Hepatocyte (in vitro differentiated cells): Measurements from ENCODE around the gene CCDC138. TPM values are rescaled to one million over a fixed set of nuclear protein-coding genes. Genes with fewer than 3 reads are reported as not detected.

Source experiments
- DNase-seq: peaks from one replicate; pipeline ENCODE4 v3.0.0-alpha.2; 2016; ENCODE audit warnings: low spot score
- H2AFZ ChIP-seq: fragments of 200-600 bp; sonication (generic); 2 replicates; pipeline ENCODE4 v1.6.0; 2016; ENCODE audit warnings: antibody characterized with exemption, mild to moderate bottlenecking
- H3K27ac ChIP-seq: fragments of 200-600 bp; sonication (generic); 2 replicates; pipeline ENCODE4 v1.5.1; 2016; ENCODE audit warnings: mild to moderate bottlenecking
- H3K27me3 ChIP-seq: fragments of 200-600 bp; sonication (generic); 2 replicates; pipeline ENCODE4 v1.6.1; 2016
- H3K36me3 ChIP-seq: fragments of 200-600 bp; sonication (generic); replicated peaks from 2 replicates; pipeline ENCODE4 v1.5.1; 2016; ENCODE audit warnings: low read depth; ENCODE audit not compliant: insufficient read depth
- H3K4me1 ChIP-seq: fragments of 200-600 bp; sonication (generic); 2 replicates; pipeline ENCODE4 v1.5.1; 2016; ENCODE audit warnings: mild to moderate bottlenecking, moderate library complexity; ENCODE audit not compliant: insufficient read depth
- H3K4me2 ChIP-seq: fragments of 200-600 bp; sonication (generic); 2 replicates; pipeline ENCODE4 v1.6.0; 2016
- H3K4me3 ChIP-seq: fragments of 200-600 bp; sonication (generic); 2 replicates; pipeline ENCODE4 v1.5.1; 2016; ENCODE audit warnings: mild to moderate bottlenecking
- H3K79me2 ChIP-seq: fragments of 200-600 bp; sonication (generic); 2 replicates; pipeline ENCODE4 v1.6.0; 2017; ENCODE audit warnings: mild to moderate bottlenecking
- H3K9me2 ChIP-seq: fragments of 200-600 bp; sonication (generic); replicated peaks from 2 replicates; pipeline ENCODE4 v1.6.0; 2017; ENCODE audit warnings: mild to moderate bottlenecking; ENCODE audit not compliant: insufficient read depth
- H3K9me3 ChIP-seq: fragments of 200-600 bp; sonication (generic); 2 replicates; pipeline ENCODE4 v1.5.1; 2016; ENCODE audit warnings: low read depth, mild to moderate bottlenecking
- H4K20me1 ChIP-seq: fragments of 200-600 bp; sonication (generic); 2 replicates; pipeline ENCODE4 v1.6.0; 2016; ENCODE audit warnings: mild to moderate bottlenecking; ENCODE audit not compliant: insufficient read depth, poor library complexity, severe bottlenecking
- CTCF ChIP-seq: fragments of 200-600 bp; sonication (generic); IDR thresholded peaks from 2 replicates; pipeline ENCODE4 v1.5.1; 2016; ENCODE audit warnings: antibody characterized with exemption, mild to moderate bottlenecking; ENCODE audit not compliant: poor library complexity
- EZH2 ChIP-seq: fragments of 200-600 bp; sonication (generic); IDR thresholded peaks from 2 replicates; pipeline ENCODE4 v1.6.1; 2016; ENCODE audit warnings: antibody characterized with exemption, mild to moderate bottlenecking, borderline replicate concordance
- EZH2phosphoT487 ChIP-seq: fragments of 200-600 bp; sonication (generic); IDR thresholded peaks from one replicate; pipeline ENCODE4 v1.6.1; 2018; ENCODE audit warnings: antibody characterized with exemption, mild to moderate bottlenecking, low read depth, moderate library complexity; ENCODE audit not compliant: unreplicated experiment, severe bottlenecking
- WGBS: methylation state at CpG from one replicate; pipeline ENCODE4 v1.1.6; 2016; ENCODE audit warnings: low lambda C conversion rate; ENCODE audit errors: missing lambda C conversion rate; 5-methylcytosine and 5-hydroxymethylcytosine counted together
- polyA plus RNA-seq: library from polyadenylated mRNA; unstranded; fragments of >200 nt; fragmentation: Nextera tagmentation; extraction: Ambion mirVana; gene quantifications from 2 replicates; pipeline ENCODE4 v1.2.1, GENCODE V29; 2016
- total RNA-seq: library from RNA; depleted of rRNA; stranded (reverse); fragments of >200 nt; gene quantifications from 2 replicates; pipeline ENCODE4 v1.2.3, GENCODE V29; 2014

The CCDC138 gene
- total and polyA plus RNA-seq, 2 experiments from 2014 or later = 2.7 to 6.6 TPM

- no peaks in the 10 kb centered on the region for H3K27me3 ChIP-seq
- no peaks in the 10 kb centered on the region for H3K9me3 ChIP-seq
- H3K9me2 ChIP-seq = no peaks in the 10 kb centered on the region
- H4K20me1 ChIP-seq = no peaks in the 10 kb centered on the region
- H3K27ac ChIP-seq = no peak overlapping the region
- H3K79me2 ChIP-seq = no peaks in the 10 kb centered on the region
- H3K4me2 ChIP-seq = no peak overlapping the region
- no peaks in the 10 kb centered on the region for H3K4me1 ChIP-seq
- H2AFZ ChIP-seq = no peak overlapping the region
- no peak for DNase-seq
- H3K36me3 ChIP-seq = no peaks in the 10 kb centered on the region
- no peak overlapping the region for H3K4me3 ChIP-seq
- TF ChIP-seq EZH2phosphoT487 (no peak), EZH2 (no peak)
- WGBS = 86% methylated on average over 15 of the region's 15 CpGs
Observed at GRCh38 chr2:108906403-108907077, 120.0 kb downstream of the CCDC138 start.

GRCh38 chr2:108907822-108908712, 121.5 kb downstream of the CCDC138 start:
- TF ChIP-seq EZH2phosphoT487 = no peak
- TF ChIP-seq EZH2 = no peak
- no peak for TF ChIP-seq CTCF
- no peak for DNase-seq
- 88% methylated on average over 24 of the region's 24 CpGs for WGBS

GRCh38 chr2:108908713-108909070, 122.1 kb downstream of the CCDC138 start:
- Histone ChIP-seq H3K79me2 (no peaks in the 10 kb centered on the region), H3K36me3 (no peaks in the 10 kb centered on the region), H3K4me3 (no peak overlapping the region), H3K9me3 (no peaks in the 10 kb centered on the region), H3K9me2 (no peaks in the 10 kb centered on the region), H4K20me1 (no peaks in the 10 kb centered on the region), H3K27me3 (no peaks in the 10 kb centered on the region), H3K4me2 (no peak overlapping the region), H2AFZ (no peak overlapping the region), H3K4me1 (no peaks in the 10 kb centered on the region), H3K27ac (no peak overlapping the region)
- no peak for TF ChIP-seq EZH2phosphoT487
- TF ChIP-seq EZH2 = no peak
- 92% methylated on average over 1 of the region's 1 CpG for WGBS
- no peak for DNase-seq

More at GRCh38 chr2:108907822-108908712, 121.5 kb downstream of the CCDC138 start:
- Histone ChIP-seq H3K4me3 (no peak overlapping the region), H3K9me3 (no peaks in the 10 kb centered on the region), H3K27me3 (no peaks in the 10 kb centered on the region), H3K9me2 (no peaks in the 10 kb centered on the region), H3K27ac (no peak overlapping the region), H3K4me1 (no peaks in the 10 kb centered on the region), H4K20me1 (no peaks in the 10 kb centered on the region), H3K36me3 (no peaks in the 10 kb centered on the region), H3K79me2 (no peaks in the 10 kb centered on the region), H2AFZ (no peak overlapping the region), H3K4me2 (no peak overlapping the region)

GRCh38 chr2:108909275-108909823, 122.8 kb downstream of the CCDC138 start:
- Histone ChIP-seq H3K27ac (no peak overlapping the region), H3K9me3 (no peaks in the 10 kb centered on the region), H3K9me2 (no peaks in the 10 kb centered on the region), H4K20me1 (no peaks in the 10 kb centered on the region), H3K27me3 (no peaks in the 10 kb centered on the region), H3K36me3 (no peaks in the 10 kb centered on the region), H3K79me2 (no peaks in the 10 kb centered on the region), H3K4me1 (no peaks in the 10 kb centered on the region), H2AFZ (no peak overlapping the region), H3K4me3 (no peak overlapping the region), H3K4me2 (no peak overlapping the region)
- TF ChIP-seq EZH2phosphoT487 (no peak), EZH2 (no peak), CTCF (no peak)
- WGBS = 91% methylated on average over 9 of the region's 9 CpGs
- DNase-seq = no peak
